NCI-H2227 treated with DMSO at 0.1 percent for 48 hours (cell line): ENCODE measurements around the gene NOM1.

ENCODE experiments used
- DNase-seq: peaks from one replicate; lab custom pipeline; 2025; lab: John Stamatoyannopoulos, UW

The NOM1 gene

GRCh38 chr7:156985101-156985992, 35.8 kb downstream of the NOM1 start:
- no peak for DNase-seq

GRCh38 chr7:156986378-156986777, 36.9 kb downstream of the NOM1 start:
- DNase-seq, result no peak

GRCh38 chr7:156988343-156989185, 39.1 kb downstream of the NOM1 start:
- no peak for DNase-seq

GRCh38 chr7:156989766-156990535, 40.4 kb downstream of the NOM1 start:
- no peak for DNase-seq

GRCh38 chr7:156993021-156993924, 43.8 kb downstream of the NOM1 start:
- no peak for DNase-seq

GRCh38 chr7:156993925-156994235, 44.4 kb downstream of the NOM1 start:
- no peak for DNase-seq

GRCh38 chr7:156994417-156994816, 44.9 kb downstream of the NOM1 start:
- DNase-seq, result no peak

GRCh38 chr7:156998988-156999957, 49.8 kb downstream of the NOM1 start:
- DNase-seq, result no peak

- DNase-seq, result no peak
Observed at GRCh38 chr7:156999958-157000726, 50.6 kb downstream of the NOM1 start.

- DNase-seq, result no peak
Observed at GRCh38 chr7:157000741-157001653, 51.5 kb downstream of the NOM1 start.

- no peak for DNase-seq
Observed at GRCh38 chr7:157001920-157002818, 52.7 kb downstream of the NOM1 start.

- no peak for DNase-seq
Observed at GRCh38 chr7:157002819-157003421, 53.4 kb downstream of the NOM1 start.

GRCh38 chr7:157003445-157003755, 53.9 kb downstream of the NOM1 start:
- no peak for DNase-seq

- DNase-seq, result peak; percentile 27
Observed at GRCh38 chr7:157003756-157004520, 54.4 kb downstream of the NOM1 start.

GRCh38 chr7:157004521-157005455, 55.3 kb downstream of the NOM1 start:
- DNase-seq, result no peak
